ENCODE measurements around the gene TSHZ3.

- TF ChIP-seq POLR2A (IDR thresholded peaks at IDR 0.05) (no peak), CTCF (IDR thresholded peaks at IDR 0.05) (no peak)
Observed at GRCh38 chr19:31347354-31347753, 1.9 kb downstream of the TSHZ3 start.

All from esophagus squamous epithelium (tissue), 4 donors.